Neural cell (in vitro differentiated cells): ENCODE results near the gene DNAH6. TPM values are rescaled to one million over a fixed set of nuclear protein-coding genes. Genes with fewer than 3 reads are reported as not detected.

Source experiments
- H2AFZ ChIP-seq: fragments of 200-600, 300-800 bp; sonication (generic), shearing (Covaris generic); 2 replicates; pipeline ENCODE4 v1.6.0; 2014; ENCODE audit warnings: low read depth, mild to moderate bottlenecking, antibody characterized with exemption, low read length, moderate library complexity
- H3F3A ChIP-seq: fragments of 200-600 bp; shearing (Covaris generic); 2 replicates; pipeline ENCODE4 v1.6.1; 2016; ENCODE audit warnings: mild to moderate bottlenecking, moderate library complexity, mixed read lengths, antibody characterized with exemption, low read length; ENCODE audit not compliant: insufficient read depth, poor library complexity, severe bottlenecking
- H3K27ac ChIP-seq: fragments of 200-600, 300-800 bp; sonication (generic), shearing (Covaris generic); 2 replicates; pipeline ENCODE4 v1.5.1; 2014; ENCODE audit warnings: mild to moderate bottlenecking, low read length, moderate library complexity
- H3K27me3 ChIP-seq: fragments of 300-800, 200-600 bp; sonication (generic), shearing (Covaris generic); 2 replicates; pipeline ENCODE4 v1.6.0; 2014; ENCODE audit warnings: mild to moderate bottlenecking, low read depth, low read length, moderate library complexity; ENCODE audit not compliant: insufficient read depth
- H3K36me3 ChIP-seq: fragments of 300-800, 200-600 bp; sonication (generic), shearing (Covaris generic); 2 replicates; pipeline ENCODE4 v1.5.1; 2014; ENCODE audit warnings: mild to moderate bottlenecking, antibody characterized with exemption, low read length, moderate library complexity; ENCODE audit not compliant: insufficient read depth
- H3K4me2 ChIP-seq: fragments of 300-800, 200-600 bp; sonication (generic), shearing (Covaris generic); 2 replicates; pipeline ENCODE4 v1.6.0; 2014; ENCODE audit warnings: mild to moderate bottlenecking, low read length
- H3K4me3 ChIP-seq: fragments of 300-800, 200-600 bp; sonication (generic), shearing (Covaris generic); 2 replicates; pipeline ENCODE4 v1.5.1; 2014; ENCODE audit warnings: mild to moderate bottlenecking, low read length, moderate library complexity
- H3K79me2 ChIP-seq: fragments of 200-600 bp; shearing (Covaris generic); replicated peaks from 2 replicates; pipeline ENCODE4 v1.6.0; 2014; ENCODE audit warnings: mild to moderate bottlenecking, low read length, moderate library complexity; ENCODE audit not compliant: insufficient read depth
- H3K9ac ChIP-seq: fragments of 300-800, 200-600 bp; sonication (generic), shearing (Covaris generic); 2 replicates; pipeline ENCODE4 v1.6.1; 2016; ENCODE audit warnings: mild to moderate bottlenecking, low read length, mixed read lengths
- H3K9me2 ChIP-seq: fragments of 200-600 bp; shearing (Covaris generic); 2 replicates; pipeline ENCODE4 v1.6.1; 2016; ENCODE audit warnings: mild to moderate bottlenecking, low read length, mixed read lengths; ENCODE audit not compliant: insufficient read depth
- H3K9me3 ChIP-seq: fragments of 200-600, 300-800 bp; sonication (generic), shearing (Covaris generic); 2 replicates; pipeline ENCODE4 v1.6.1; 2016; ENCODE audit warnings: mild to moderate bottlenecking, mixed run types, low read length, moderate library complexity, mixed read lengths
- H4K20me1 ChIP-seq: fragments of 200-600 bp; shearing (Covaris generic); 2 replicates; pipeline ENCODE4 v1.6.1; 2016; ENCODE audit warnings: mild to moderate bottlenecking, mixed run types; ENCODE audit not compliant: insufficient read depth
- EP300 ChIP-seq: fragments of 450-650 bp; conservative IDR thresholded peaks from 2 replicates; pipeline ENCODE4 v1.6.1; 2014; ENCODE audit warnings: antibody characterized with exemption, mild to moderate bottlenecking, moderate library complexity; ENCODE audit not compliant: poor library complexity, severe bottlenecking
- EZH2 ChIP-seq: fragments of 200-600, 300-800 bp; shearing (Covaris generic), sonication (generic); IDR thresholded peaks from 2 replicates; pipeline ENCODE4 v1.6.1; 2014; ENCODE audit warnings: antibody characterized with exemption, low read length, borderline replicate concordance, mild to moderate bottlenecking; ENCODE audit not compliant: insufficient read depth, poor library complexity, severe bottlenecking
- MXI1 ChIP-seq: fragments of 450-650 bp; conservative IDR thresholded peaks from 2 replicates; pipeline ENCODE4 v1.6.1; 2014; ENCODE audit warnings: antibody characterized with exemption, mild to moderate bottlenecking; ENCODE audit not compliant: poor library complexity, severe bottlenecking
- POLR2AphosphoS5 ChIP-seq: IDR thresholded peaks from 2 replicates; pipeline ENCODE4 v1.6.1; 2012
- RAD21 ChIP-seq: fragments of 450-650 bp; conservative IDR thresholded peaks from 2 replicates; pipeline ENCODE4 v1.6.1; 2014; ENCODE audit warnings: antibody characterized with exemption, mild to moderate bottlenecking, moderate library complexity
- SMC3 ChIP-seq: fragments of 450-650 bp; conservative IDR thresholded peaks from 2 replicates; pipeline ENCODE4 v1.6.1; 2014; ENCODE audit warnings: antibody characterized with exemption, mild to moderate bottlenecking, moderate library complexity; ENCODE audit not compliant: poor library complexity
- TAF1 ChIP-seq: IDR thresholded peaks from 2 replicates; pipeline ENCODE4 v1.6.1; 2012; ENCODE audit warnings: low read depth
- polyA plus RNA-seq: library from polyadenylated mRNA; depleted of rRNA; stranded (reverse); fragments of >200 nt; gene quantifications from 2 replicates; pipeline ENCODE4 v1.2.3, GENCODE V29; 2014
- TF ChIP-seq, protein P1 (sequence below): fragments of 450-650 bp; IDR thresholded peaks from 2 replicates; pipeline ENCODE4 v1.5.1; 2014; ENCODE audit warnings: antibody characterized with exemption, mild to moderate bottlenecking, moderate library complexity; ENCODE audit not compliant: poor library complexity, severe bottlenecking
- TF ChIP-seq, protein P2 (sequence below): IDR thresholded peaks from 2 replicates; pipeline ENCODE4 v1.6.1; 2012; ENCODE audit warnings: borderline replicate concordance

The DNAH6 gene
- polyA plus RNA-seq, 1 donor from 2014 or later: 2.1 TPM

DNA sequence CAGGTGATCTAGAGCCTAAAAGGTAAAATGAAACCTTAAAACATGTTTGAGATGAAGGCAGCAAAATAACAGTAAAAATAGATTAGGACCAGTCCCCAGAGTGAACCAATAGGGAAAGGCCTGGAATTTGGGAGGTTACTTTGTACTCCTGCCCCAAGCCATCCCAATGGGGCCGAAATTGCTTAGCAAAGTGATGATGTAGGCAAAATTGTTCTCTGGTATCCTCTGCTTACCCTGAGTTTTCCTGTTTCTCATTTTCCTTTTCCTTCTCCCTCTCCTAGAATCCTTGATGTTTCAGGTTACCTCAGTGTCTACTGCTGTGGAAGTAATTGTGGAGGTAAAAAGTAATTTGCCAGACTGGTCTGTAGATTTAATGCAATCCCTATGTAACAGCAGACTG lies 271.7 kb downstream of the DNAH6 start:
- Histone ChIP-seq H3K27me3 (no peaks in the 10 kb centered on the region), H3K27ac (no peak overlapping the region), H4K20me1 (no peaks in the 10 kb centered on the region), H3K36me3 (no peaks in the 10 kb centered on the region), H3K9ac (no peak overlapping the region), H3K4me3 (no peak overlapping the region), H3K4me2 (no peak overlapping the region), H3K9me3 (no peaks in the 10 kb centered on the region), H3F3A (no peaks in the 10 kb centered on the region), H3K79me2 (no peaks in the 10 kb centered on the region), H3K9me2 (no peaks in the 10 kb centered on the region), H2AFZ (no peak overlapping the region)
- TF ChIP-seq EZH2: no peak
- no peak for TF ChIP-seq RAD21
- no peak for TF ChIP-seq EP300
- TF ChIP-seq TAF1: no peak
- TF ChIP-seq, protein P1, sequence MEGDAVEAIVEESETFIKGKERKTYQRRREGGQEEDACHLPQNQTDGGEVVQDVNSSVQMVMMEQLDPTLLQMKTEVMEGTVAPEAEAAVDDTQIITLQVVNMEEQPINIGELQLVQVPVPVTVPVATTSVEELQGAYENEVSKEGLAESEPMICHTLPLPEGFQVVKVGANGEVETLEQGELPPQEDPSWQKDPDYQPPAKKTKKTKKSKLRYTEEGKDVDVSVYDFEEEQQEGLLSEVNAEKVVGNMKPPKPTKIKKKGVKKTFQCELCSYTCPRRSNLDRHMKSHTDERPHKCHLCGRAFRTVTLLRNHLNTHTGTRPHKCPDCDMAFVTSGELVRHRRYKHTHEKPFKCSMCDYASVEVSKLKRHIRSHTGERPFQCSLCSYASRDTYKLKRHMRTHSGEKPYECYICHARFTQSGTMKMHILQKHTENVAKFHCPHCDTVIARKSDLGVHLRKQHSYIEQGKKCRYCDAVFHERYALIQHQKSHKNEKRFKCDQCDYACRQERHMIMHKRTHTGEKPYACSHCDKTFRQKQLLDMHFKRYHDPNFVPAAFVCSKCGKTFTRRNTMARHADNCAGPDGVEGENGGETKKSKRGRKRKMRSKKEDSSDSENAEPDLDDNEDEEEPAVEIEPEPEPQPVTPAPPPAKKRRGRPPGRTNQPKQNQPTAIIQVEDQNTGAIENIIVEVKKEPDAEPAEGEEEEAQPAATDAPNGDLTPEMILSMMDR: no peak
- TF ChIP-seq MXI1: no peak
- TF ChIP-seq SMC3: no peak
- TF ChIP-seq POLR2AphosphoS5: no peak
- TF ChIP-seq, protein P2, sequence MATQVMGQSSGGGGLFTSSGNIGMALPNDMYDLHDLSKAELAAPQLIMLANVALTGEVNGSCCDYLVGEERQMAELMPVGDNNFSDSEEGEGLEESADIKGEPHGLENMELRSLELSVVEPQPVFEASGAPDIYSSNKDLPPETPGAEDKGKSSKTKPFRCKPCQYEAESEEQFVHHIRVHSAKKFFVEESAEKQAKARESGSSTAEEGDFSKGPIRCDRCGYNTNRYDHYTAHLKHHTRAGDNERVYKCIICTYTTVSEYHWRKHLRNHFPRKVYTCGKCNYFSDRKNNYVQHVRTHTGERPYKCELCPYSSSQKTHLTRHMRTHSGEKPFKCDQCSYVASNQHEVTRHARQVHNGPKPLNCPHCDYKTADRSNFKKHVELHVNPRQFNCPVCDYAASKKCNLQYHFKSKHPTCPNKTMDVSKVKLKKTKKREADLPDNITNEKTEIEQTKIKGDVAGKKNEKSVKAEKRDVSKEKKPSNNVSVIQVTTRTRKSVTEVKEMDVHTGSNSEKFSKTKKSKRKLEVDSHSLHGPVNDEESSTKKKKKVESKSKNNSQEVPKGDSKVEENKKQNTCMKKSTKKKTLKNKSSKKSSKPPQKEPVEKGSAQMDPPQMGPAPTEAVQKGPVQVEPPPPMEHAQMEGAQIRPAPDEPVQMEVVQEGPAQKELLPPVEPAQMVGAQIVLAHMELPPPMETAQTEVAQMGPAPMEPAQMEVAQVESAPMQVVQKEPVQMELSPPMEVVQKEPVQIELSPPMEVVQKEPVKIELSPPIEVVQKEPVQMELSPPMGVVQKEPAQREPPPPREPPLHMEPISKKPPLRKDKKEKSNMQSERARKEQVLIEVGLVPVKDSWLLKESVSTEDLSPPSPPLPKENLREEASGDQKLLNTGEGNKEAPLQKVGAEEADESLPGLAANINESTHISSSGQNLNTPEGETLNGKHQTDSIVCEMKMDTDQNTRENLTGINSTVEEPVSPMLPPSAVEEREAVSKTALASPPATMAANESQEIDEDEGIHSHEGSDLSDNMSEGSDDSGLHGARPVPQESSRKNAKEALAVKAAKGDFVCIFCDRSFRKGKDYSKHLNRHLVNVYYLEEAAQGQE: no peak

DNA sequence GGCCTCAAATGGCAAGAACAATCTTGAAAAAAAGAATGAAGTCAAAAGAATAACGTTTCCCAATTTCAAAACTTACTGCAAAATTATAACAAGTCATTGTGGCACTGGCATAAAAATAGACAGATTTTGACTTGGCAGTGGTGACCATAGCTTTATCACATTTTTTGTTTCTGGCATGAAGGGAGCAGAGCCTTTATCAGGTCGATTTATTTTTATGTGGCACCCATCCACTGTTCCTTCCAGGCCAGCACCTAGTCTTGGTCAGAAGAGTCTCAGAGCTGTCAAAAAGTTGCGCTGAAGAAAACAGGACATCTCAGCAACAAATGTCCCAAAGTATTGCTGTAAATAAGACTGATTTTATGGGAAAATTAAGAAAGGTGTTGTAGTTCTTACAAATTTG lies 272.2 kb downstream of the DNAH6 start:
- no peaks in the 10 kb centered on the region for H3K9me2 ChIP-seq
- no peak overlapping the region for H3K9ac ChIP-seq

More for the DNA sequence above, 272.2 kb downstream of the DNAH6 start:
- Histone ChIP-seq H3K4me3 (no peak overlapping the region), H3K4me2 (no peak overlapping the region), H2AFZ (no peak overlapping the region), H3K36me3 (no peaks in the 10 kb centered on the region), H3F3A (no peaks in the 10 kb centered on the region), H3K79me2 (no peaks in the 10 kb centered on the region), H3K27ac (no peak overlapping the region), H3K9me3 (no peaks in the 10 kb centered on the region), H4K20me1 (no peaks in the 10 kb centered on the region), H3K27me3 (no peaks in the 10 kb centered on the region)
- TF ChIP-seq POLR2AphosphoS5: no peak
- TF ChIP-seq SMC3: no peak
- TF ChIP-seq, protein P1: no peak
- TF ChIP-seq EP300: no peak
- TF ChIP-seq EZH2: no peak
- TF ChIP-seq, protein P2: no peak
- no peak for TF ChIP-seq TAF1
- no peak for TF ChIP-seq RAD21
- no peak for TF ChIP-seq MXI1
